Stimulated activated CD8-positive, alpha-beta memory T cell treated with anti-CD3 and anti-CD28 coated beads, Interleukin-12 subunit alpha, Interleukin-12 subunit beta, amount 100 ng/mL, for 4 hours (primary cell): ENCODE data around the gene SEC31B.

ENCODE experiments used
- DNase-seq: peaks from one replicate; pipeline ENCODE4 v3.0.0-alpha.2; 2020; ENCODE audit warnings: low read depth

SEC31B gene

DNA sequence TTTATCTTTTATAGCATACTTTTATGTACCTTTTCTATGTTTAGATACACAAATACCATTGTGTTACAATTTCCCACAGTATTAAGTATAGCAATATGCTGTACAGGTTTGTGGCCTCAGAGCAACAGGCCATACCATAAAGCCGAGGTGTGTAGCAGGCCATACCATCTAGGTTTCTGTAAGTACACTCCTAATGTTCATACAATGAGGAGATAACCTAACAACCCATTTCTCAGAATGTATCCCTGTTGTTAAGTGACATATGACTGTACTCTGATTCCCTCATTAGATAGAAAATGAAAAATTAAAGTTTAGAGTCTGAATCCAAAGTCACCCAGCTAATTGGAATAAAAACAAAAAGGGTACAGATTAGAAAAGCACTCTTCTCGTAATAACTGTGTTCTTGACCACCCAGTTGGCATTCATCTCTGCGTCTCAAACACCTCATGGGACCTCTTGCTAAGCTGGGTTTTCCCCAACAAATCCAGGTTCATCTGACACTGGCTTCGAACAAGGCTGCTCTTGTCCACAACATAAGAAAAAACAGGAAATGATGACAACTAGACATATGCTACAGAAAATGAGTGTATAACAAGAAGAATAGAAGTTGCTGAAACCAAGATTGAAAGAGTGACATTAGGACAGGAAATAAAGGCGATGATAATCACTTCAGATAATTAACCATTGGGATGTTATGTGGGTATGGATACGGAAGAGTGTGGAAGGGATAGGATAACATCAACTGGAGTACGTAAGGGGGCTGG lies 8.6 kb upstream of the SEC31B start:
- DNase-seq = no peak

DNA sequence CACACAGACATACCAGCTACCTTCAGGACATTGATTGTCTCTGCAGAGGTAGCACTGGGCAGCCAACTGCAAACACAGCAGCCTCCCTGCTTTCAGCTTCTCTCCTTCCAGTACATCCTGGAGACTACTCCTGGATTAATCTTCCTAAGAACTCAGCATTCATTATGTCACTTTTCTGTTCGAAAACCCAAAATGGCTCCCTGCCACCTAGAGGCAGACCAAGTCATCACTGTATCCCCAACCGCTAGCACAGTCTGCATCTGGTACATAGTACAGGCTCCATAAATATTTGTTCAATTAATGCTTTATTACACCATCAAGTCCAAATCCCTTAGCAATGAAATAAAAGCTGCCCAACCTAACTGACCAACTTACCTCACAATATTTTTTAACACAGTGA lies 5.0 kb upstream of the SEC31B start:
- no peak for DNase-seq

DNA sequence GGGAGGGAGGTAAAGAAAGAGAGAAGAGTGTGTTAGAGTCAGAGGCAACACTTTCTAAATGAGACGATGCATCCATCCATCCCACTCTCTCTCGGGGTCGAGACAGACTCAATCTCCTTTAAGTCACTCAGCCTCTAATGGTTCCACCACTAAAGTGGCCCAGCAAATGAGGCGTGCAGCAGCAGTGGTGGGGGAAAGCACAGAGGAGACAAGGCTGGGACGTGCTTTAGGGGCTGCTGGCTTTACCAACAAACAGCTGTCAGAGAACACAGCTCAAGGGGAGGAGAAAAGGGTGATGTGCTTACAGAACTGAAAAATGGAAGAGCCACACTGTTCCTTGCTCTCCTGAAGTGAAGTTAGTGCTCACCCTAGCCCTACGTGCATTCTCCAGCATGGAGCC lies 4.5 kb upstream of the SEC31B start:
- DNase-seq = no peak

DNA sequence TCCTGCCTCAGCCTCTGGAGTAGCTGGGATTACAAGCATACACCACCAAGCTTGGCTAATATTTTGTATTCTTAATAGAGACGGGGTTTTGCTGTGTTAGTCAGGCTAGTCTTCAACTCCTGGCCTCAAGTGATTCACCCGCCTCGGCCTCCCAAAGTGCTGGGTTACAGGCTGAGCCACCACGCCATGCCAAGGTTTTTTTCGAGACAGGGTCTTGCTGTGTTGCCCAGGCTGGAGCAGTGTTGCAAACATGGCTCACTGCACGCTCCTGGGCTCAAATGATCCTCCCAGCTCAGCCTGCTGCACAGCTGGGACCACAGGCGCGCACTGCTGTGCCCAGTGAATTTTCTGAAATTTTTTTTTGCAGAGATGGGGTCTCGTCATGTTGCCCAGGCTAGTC lies 3.3 kb upstream of the SEC31B start:
- DNase-seq = no peak

DNA sequence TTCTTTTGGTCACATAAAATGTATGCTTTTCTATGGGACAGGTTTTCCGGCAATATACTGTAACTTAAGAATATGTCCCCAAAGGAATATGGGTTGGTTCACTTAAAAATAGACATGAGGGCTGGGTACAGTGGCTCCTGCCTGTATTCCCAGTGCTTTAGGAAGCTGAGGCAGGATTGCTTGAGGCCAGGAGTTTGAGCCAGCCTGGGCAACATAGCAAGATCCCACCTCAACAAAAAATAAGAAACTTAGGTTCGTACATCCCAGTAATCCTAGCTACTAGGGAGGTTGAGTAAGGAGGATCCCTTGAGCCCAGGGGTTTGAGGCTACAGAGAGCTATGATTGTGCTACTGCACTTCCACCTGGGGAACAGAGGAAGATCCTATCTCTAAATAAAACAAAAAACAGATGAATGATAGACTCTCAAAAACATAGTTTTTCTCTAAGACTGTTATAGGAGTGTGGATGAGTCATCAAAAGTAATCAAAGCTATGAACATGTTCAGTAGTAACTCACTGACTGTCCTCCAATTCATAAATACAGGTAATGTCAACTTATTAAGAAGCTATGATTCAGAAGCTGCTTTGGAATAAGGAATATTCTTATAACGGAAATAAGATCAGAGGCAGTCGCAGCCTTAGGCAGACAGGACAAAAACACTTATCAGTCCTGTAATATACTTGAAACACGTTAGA lies 2.6 kb upstream of the SEC31B start:
- no peak for DNase-seq

DNA sequence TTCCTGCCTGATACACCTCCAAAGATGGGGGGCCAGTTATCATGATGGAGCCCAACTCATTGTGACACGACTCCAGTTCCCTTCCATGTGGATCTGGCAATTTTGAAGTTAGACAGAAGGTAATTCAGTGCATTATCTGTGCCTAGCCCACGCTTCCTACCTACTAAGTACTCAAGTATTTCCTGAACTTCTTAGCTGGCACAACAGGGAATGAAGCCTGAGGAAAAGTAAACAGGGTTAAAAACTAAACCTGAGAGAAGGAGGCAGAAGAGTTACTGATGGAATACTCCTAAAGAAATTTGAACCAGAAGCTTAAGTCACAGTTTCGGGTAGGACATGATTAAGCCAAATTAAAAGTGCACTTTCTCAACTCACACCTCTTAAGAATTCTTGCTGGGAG lies 1.1 kb upstream of the SEC31B start:
- no peak for DNase-seq

DNA sequence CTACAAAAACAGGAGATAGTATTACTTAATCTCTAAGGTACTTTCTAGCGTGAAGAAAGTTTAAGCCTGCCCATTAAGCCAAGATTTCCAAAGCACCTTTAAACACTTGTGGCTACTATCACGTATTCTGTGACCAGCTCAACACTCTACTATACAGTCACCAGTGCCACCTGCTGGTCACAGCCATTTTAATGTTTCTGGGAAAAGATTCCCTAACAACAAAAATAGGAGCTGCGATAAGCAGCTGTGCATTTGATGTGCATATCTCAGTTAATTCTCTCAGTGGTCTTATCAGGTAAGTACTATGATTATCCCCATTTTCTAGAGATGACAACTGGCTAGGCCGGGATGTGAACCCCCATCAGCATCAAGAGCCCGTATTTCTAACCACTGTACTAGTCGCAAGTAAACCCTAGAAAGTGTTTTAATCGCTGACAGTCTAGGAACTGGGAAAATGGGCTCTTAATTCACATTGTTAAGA lies 860 bp downstream of the SEC31B start:
- no peak for DNase-seq

DNA sequence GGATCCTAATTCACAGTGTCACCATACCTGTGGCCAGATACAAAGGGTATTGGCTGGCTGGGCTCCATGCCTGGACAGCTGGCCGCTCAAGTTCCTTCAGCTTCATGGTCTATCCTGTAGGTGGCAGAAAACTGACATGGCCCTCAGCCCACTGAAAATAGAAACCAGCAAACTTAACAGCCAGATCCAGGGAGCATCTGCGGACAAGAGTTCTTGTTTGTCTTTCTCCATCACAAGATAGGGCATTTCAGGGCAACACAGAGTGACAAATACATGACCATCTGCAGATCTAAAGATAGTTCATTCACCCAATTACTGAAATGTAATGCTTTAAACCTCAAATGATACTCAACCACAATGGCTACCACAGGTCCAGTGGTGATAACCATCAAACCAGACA lies 2.8 kb downstream of the SEC31B start:
- no peak for DNase-seq

DNA sequence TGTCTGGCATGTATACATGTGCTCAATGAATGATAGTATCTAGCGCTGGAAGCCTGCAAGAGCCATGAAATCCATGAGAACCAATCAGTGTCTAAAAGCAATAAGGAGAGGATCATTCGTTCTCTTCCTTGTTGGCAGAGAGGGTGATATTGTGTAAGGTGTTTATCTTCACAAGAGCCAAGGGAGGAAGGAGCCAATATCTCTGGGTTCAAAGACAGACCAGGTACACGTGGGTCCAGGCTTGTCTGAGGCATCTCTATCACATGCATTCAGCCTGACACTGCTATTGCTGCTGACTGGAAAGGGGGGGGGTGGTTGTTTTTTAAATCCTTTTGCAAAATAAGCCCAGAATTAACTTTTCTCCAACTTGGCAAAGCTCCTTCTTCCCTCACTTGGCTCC lies 4.0 kb downstream of the SEC31B start:
- DNase-seq = no peak

DNA sequence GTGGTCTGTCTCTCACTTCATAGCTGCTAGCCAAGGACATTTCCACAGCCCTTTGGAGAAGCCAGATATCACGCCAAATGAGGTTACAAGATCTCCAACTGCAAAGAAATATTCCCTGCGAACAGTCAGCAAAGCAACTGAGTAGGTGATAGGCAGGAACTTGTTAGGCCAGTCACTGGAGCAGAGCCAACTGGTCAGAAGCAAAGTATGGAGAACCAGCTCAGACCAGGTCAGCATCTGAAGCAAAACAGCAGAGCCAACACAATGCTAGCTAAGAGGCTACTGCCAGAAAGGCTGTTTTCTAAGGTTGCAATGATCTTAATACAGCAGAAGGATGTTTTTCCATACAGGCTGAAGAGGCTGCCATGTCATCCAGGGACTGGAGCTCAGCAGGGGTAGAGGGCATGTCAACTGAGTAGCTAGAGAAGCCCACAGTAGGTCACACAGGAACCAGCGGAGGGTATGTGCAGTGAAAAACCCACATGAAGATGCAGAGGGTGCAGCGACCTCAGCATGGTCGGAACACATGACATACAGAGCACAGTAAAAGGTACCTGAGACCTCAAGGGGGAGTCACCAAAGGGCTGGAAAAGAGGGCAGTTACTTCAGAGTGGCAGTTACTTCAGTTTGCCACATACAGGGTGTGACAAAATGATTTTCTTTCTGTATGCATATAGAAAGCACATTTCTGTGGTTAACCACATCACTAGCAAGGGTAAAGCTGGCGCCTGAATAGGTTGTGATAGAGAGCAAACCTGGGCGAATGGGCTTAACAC lies 8.9 kb downstream of the SEC31B start:
- DNase-seq = peak; percentile 49

DNA sequence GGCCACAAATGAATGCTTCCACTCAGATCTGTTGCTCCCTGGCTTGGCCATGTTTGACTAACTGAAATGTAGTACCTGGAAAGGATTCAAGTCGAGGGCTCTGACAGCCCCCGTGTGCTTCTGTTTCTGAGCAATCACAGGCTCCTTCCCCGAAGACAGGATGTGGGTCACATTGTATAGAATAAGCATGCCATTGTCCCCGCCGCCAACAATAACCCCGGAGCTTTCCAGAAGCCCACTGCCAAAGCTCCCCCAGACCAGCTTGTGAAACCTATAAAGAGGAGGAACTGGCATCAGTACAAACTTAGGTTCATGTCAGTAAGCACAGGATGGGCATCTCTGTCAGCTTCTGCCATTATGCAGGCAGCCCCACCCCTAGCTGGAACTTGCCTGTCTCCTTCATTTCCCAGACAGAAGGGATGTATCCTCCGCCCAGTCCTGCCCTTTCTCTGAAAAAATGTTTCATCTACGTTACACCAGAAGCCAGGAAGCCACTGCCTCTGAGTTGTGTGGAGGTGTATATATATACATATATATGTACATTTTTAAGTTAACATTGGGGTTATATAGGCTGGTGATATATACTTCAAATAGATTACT lies 10.3 kb downstream of the SEC31B start:
- peak; percentile 22 for DNase-seq

DNA sequence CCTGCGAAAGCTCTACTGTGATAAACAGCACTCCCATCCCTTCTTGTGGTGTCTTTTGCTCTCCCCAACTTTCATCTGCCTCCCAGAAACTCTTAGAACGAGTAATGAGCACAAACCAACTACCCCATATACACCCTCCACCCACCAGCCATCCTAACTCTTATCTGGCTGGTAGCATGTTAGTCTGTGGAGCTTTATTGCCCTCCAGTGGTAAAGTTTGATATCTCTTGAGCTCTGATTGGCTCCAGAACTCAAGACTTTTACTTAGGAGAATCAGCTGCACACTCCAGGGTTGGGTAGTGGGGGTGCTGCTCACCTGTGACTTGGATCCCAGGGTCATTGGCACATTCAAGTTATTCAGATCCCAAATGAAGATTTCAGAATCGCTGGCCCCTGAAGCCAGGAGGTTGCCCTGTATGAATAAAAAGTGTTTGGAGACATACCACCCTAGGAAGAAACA lies 10.9 kb downstream of the SEC31B start:
- DNase-seq = no peak

DNA sequence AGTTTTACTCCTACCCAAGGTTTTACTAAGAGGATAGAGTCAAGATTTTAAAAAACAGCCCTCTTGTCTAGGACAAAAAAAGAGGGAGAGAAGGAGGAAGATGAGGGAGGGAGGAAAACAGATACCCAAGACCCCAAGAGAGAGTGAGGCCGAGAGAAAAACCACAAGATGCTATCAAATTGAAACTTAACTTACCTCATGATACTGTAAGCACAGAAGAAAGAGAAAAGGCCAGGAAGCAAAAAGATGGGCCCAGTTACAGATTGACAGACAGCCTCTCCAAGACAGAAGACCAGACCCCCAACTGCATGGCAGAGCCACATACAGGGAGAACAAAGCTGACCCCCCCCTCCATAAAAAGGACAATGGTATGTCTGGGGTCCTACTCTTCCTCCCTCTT lies 11.4 kb downstream of the SEC31B start:
- no peak for DNase-seq

DNA sequence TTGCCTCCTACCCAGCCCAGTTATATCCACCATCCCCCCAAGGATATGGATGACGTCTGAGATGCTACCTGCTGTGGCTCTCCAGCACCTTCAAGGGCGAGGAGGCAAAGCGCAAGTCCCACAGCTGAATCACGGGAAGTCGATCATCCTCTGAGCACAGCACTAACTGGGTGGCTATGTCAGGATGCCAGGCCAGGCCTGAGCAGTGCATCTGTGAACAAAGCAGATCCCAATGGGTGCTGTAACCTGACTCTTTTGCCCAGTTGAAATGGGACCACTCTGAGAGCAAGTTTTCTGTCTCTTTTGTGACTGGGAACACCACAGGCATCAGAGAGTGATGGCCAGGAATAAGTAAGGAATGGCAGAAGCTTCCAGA lies 12.3 kb downstream of the SEC31B start:
- DNase-seq = no peak

DNA sequence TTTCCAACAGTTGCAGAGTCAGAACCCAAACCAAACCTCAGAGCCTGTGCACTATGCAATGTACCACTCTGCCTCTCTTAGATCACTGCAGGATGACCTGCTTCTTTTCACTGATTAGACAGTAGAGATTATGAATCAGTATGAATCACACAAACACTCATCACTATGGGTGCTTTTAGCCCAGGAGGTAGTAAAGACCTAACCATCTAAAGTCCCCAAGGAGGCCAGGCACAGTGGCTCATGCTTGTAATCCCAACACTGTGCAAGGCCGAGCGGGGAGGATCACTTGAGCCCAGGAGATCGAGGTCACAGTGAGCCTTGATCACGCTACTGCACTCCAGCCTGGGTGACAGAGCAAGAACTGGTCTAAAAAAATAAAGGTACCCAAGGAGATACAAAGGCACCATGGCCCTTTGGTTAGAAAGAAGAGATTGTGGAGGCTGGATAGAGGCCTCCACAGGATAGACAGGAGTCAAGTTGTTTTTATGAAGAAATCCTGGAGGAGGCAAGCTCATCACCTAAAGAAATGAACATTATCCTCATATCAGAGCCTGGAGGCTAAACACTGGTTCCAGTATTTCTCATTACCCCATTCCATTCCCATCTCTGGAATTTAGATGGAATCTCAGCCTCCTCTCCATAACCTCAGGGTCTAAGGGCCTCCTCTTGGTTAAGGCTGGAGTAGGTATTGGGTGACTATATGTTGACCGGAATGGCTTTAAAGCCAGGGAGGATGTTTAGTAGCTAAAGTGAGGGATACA lies 12.9 kb downstream of the SEC31B start:
- DNase-seq = no peak

DNA sequence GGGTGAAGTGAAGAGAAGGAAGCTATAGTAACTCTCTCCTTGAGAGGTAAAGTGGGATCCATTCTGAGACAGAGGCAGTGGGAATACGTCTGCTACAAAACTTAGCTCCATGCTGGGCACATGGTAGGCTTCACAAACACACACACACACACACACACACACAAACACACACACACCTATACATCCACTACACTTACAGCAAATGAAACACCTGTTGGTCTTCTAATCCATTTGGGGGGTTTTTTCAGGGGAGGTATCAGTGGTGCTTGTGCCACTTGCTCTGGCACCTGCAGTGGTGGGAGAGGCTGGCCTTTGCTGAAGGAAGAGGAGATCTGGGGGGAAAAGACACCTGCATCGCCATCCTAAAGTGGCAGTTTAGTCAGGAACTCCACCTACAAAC lies 14.5 kb downstream of the SEC31B start:
- no peak for DNase-seq

DNA sequence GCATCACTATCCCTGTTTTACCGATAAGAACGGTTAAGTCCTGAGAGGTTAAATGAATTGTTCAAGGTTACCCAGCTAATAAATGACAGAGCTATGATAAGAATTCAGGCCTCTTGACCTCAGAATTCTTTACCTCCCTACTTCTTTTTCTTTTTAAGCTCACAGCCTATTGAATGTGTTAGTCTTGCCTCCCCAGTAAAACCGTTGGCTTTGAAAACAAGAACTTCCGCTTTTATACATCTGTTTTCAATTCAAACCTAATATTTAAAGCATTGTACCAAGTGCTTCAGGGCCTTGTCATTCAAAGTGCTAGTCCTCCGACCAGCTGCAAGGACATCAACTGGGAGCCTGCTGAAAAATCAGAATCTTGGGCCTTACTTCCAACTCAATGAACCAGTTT lies 15.6 kb downstream of the SEC31B start:
- no peak for DNase-seq

DNA sequence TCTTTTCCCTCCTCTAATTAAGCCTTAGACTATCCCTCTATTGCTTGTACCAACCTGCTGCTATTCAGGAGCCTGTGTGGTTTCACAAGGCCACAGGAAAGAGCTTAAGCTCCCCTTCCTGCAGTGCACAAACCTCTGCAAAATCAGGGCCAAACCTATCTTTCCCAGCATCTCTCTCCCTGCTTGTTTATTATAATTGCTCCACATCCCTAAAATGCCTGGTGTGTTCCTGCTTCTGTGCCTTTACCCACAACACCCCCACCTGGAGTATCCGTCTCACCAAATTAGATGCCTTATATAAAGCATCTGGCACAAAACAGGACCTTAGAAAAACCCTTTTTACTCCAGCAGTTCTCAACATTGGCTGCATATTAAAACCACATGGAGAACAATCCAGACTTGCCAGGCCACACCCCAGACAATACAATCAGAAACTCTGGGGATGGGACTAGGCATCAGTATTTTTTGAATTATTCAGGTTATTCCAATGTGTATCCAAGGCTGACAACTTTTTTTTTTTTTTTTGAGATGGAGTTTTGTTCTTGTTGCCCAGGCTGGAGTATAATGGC lies 16.7 kb downstream of the SEC31B start:
- no peak for DNase-seq

DNA sequence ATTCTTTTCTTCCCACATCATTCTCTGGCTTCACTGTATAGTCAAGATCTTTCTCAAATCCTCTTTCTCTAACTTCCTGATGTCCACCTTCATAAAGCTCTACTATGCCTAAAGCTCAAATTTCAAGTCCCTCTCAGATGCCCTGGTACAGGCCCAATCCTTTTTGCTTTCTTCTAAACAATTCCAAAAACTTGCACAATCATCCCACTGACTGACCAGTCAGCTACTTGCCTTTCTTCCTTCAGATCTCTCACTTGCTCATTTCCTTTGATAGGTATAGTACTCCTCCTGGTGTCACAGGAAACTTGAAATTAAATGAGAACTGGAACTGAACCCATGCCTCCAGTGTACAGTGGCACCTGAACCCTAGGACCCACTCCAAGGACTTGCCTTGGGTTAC lies 18.2 kb downstream of the SEC31B start:
- no peak for DNase-seq

DNA sequence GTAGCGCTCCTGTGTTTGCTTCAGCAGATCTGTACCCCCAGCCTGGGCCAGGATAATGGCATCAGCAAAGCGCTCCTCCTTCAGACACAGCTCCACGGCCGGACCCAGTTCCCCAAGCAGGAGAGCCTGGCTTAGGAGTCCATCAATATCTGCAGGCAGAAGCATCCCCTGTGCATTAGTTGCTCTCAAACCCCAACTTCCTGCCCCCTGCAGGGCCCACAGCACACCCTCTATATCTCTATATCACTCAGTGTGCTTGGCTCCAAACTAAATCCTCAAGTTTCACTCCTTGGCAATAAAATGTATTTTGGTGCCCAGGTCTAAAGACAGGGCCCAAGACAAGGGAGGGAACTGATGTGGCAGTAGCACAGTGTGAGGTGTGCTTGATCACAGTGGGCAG lies 21.6 kb downstream of the SEC31B start:
- DNase-seq = no peak

DNA sequence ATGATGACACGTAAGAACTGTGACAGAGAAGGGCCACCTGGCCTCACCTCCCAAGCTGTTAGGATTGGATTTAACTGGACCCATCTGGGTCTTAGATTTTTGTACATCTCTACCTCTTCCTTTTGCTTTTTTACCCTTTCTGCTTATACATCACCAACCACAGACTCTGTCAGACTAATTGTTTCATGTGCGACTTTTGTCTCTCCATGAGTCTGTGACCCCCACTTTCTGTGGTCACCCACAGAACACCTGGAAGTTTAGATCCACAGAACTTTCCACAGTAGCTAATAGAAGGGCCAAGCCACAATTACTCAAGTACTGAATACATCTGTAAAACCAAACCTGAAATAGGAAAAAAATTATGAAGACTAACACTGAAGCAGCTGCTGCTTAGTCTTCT lies 23.1 kb downstream of the SEC31B start:
- DNase-seq = no peak
